Measurements from ENCODE around the gene STX5.

GRCh38 chr11:62863687-62864335 lies 32.0 kb upstream of the STX5 start:
- TF ChIP-seq POLR2A (IDR thresholded peaks at IDR 0.05), result no peak
- TF ChIP-seq, protein P1, sequence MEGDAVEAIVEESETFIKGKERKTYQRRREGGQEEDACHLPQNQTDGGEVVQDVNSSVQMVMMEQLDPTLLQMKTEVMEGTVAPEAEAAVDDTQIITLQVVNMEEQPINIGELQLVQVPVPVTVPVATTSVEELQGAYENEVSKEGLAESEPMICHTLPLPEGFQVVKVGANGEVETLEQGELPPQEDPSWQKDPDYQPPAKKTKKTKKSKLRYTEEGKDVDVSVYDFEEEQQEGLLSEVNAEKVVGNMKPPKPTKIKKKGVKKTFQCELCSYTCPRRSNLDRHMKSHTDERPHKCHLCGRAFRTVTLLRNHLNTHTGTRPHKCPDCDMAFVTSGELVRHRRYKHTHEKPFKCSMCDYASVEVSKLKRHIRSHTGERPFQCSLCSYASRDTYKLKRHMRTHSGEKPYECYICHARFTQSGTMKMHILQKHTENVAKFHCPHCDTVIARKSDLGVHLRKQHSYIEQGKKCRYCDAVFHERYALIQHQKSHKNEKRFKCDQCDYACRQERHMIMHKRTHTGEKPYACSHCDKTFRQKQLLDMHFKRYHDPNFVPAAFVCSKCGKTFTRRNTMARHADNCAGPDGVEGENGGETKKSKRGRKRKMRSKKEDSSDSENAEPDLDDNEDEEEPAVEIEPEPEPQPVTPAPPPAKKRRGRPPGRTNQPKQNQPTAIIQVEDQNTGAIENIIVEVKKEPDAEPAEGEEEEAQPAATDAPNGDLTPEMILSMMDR (IDR thresholded peaks at IDR 0.05 in 4 of 5, conservative IDR thresholded peaks at IDR 0.05 in 1 of 5), result no peak
